ENCODE data around the gene KREMEN1. TPM values are rescaled to one million over a fixed set of nuclear protein-coding genes. Genes with fewer than 3 reads are reported as not detected.

Gene KREMEN1
- total and polyA plus RNA-seq, 4 donors = 1.2 to 22.6 (median 3.8) TPM

- no peak overlapping the region for H3K4me3 ChIP-seq (ENCODE audit: low read depth in 1 of 3, low read length in 3 of 3)
- H3K27me3 ChIP-seq (ENCODE audit: control insufficient read depth in 4 of 4, insufficient read depth in 4 of 4, low read length in 3 of 4) = no peaks in the 10 kb centered on the region
- H3K9ac ChIP-seq (ENCODE audit: low read depth in 1 of 2, low read length in 2 of 2) = no peak overlapping the region
- no peaks in the 10 kb centered on the region for H3K36me3 ChIP-seq (ENCODE audit: control insufficient read depth in 4 of 4, insufficient read depth in 3 of 4, low read depth in 1 of 4, low read length in 3 of 4)
- H3K9me3 ChIP-seq (ENCODE audit: control insufficient read depth in 4 of 4, low read length in 3 of 4) = no peaks in the 10 kb centered on the region
- no peak for DNase-seq (ENCODE audit: low spot score)
- no peak for TF ChIP-seq SP1 (IDR thresholded peaks at IDR 0.05)
- 93% methylated on average over 5 of the region's 5 CpGs for WGBS
- H3K4me1 ChIP-seq (ENCODE audit: control insufficient read depth in 4 of 4, insufficient read depth in 4 of 4, low read length in 3 of 4) = peaks cover 0 to 10% (median 4%) of the 10 kb centered on the region in 4 donors
- H3K27ac ChIP-seq (ENCODE audit: low read depth in 1 of 2, low read length in 2 of 2) = no peak overlapping the region
Measured at GRCh38 chr22:29158546-29158945, 85.7 kb downstream of the KREMEN1 start.

- DNase-seq (ENCODE audit: low spot score) = no peak
Measured at GRCh38 chr22:29163808-29164207, 91.0 kb downstream of the KREMEN1 start.

GRCh38 chr22:29165321-29166060, 92.7 kb downstream of the KREMEN1 start:
- H3K4me3 ChIP-seq (ENCODE audit: low read depth in 1 of 3, low read length in 3 of 3) = no peak overlapping the region
- no peaks in the 10 kb centered on the region for H3K9me3 ChIP-seq (ENCODE audit: control insufficient read depth in 4 of 4, low read length in 3 of 4)
- TF ChIP-seq, protein P1, sequence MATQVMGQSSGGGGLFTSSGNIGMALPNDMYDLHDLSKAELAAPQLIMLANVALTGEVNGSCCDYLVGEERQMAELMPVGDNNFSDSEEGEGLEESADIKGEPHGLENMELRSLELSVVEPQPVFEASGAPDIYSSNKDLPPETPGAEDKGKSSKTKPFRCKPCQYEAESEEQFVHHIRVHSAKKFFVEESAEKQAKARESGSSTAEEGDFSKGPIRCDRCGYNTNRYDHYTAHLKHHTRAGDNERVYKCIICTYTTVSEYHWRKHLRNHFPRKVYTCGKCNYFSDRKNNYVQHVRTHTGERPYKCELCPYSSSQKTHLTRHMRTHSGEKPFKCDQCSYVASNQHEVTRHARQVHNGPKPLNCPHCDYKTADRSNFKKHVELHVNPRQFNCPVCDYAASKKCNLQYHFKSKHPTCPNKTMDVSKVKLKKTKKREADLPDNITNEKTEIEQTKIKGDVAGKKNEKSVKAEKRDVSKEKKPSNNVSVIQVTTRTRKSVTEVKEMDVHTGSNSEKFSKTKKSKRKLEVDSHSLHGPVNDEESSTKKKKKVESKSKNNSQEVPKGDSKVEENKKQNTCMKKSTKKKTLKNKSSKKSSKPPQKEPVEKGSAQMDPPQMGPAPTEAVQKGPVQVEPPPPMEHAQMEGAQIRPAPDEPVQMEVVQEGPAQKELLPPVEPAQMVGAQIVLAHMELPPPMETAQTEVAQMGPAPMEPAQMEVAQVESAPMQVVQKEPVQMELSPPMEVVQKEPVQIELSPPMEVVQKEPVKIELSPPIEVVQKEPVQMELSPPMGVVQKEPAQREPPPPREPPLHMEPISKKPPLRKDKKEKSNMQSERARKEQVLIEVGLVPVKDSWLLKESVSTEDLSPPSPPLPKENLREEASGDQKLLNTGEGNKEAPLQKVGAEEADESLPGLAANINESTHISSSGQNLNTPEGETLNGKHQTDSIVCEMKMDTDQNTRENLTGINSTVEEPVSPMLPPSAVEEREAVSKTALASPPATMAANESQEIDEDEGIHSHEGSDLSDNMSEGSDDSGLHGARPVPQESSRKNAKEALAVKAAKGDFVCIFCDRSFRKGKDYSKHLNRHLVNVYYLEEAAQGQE (IDR thresholded peaks at IDR 0.05) = no peak
- no peak for TF ChIP-seq HNF4G (IDR thresholded peaks at IDR 0.05)
- TF ChIP-seq EGR1 (IDR thresholded peaks at IDR 0.05; ENCODE audit: low read depth in 2 of 2) = no peak
- no peak for TF ChIP-seq HNF4A (conservative IDR thresholded peaks at IDR 0.05)
- no peak for TF ChIP-seq CTCF (IDR thresholded peaks at IDR 0.05; ENCODE audit: low read depth, low read length, missing input control)
- no peak for DNase-seq (ENCODE audit: low spot score)
- H3K27ac ChIP-seq (ENCODE audit: low read depth in 1 of 2, low read length in 2 of 2) = no peak overlapping the region
- no peaks in the 10 kb centered on the region for H3K27me3 ChIP-seq (ENCODE audit: control insufficient read depth in 4 of 4, insufficient read depth in 4 of 4, low read length in 3 of 4)
- H3K4me1 ChIP-seq (ENCODE audit: control insufficient read depth in 4 of 4, insufficient read depth in 4 of 4, low read length in 3 of 4) = no peaks in the 10 kb centered on the region
- WGBS = 85% methylated on average over 11 of the region's 11 CpGs
- no peak overlapping the region for H3K9ac ChIP-seq (ENCODE audit: low read depth in 1 of 2, low read length in 2 of 2)
- no peaks in the 10 kb centered on the region for H3K36me3 ChIP-seq (ENCODE audit: control insufficient read depth in 4 of 4, insufficient read depth in 3 of 4, low read depth in 1 of 4, low read length in 3 of 4)

More at GRCh38 chr22:29163808-29164207, 91.0 kb downstream of the KREMEN1 start:
- Histone ChIP-seq H3K4me3 (ENCODE audit: low read depth in 1 of 3, low read length in 3 of 3) (no peak overlapping the region), H3K36me3 (ENCODE audit: control insufficient read depth in 4 of 4, insufficient read depth in 3 of 4, low read depth in 1 of 4, low read length in 3 of 4) (no peaks in the 10 kb centered on the region), H3K4me1 (ENCODE audit: control insufficient read depth in 4 of 4, insufficient read depth in 4 of 4, low read length in 3 of 4) (no peaks in the 10 kb centered on the region), H3K27me3 (ENCODE audit: control insufficient read depth in 4 of 4, insufficient read depth in 4 of 4, low read length in 3 of 4) (no peaks in the 10 kb centered on the region), H3K27ac (ENCODE audit: low read depth in 1 of 2, low read length in 2 of 2) (no peak overlapping the region), H3K9ac (ENCODE audit: low read depth in 1 of 2, low read length in 2 of 2) (no peak overlapping the region), H3K9me3 (ENCODE audit: control insufficient read depth in 4 of 4, low read length in 3 of 4) (no peaks in the 10 kb centered on the region)
- WGBS = 94% methylated on average over 13 of the region's 13 CpGs
- TF ChIP-seq, protein P1 (IDR thresholded peaks at IDR 0.05) = no peak
- TF ChIP-seq HNF4A (conservative IDR thresholded peaks at IDR 0.05) = no peak
- no peak for TF ChIP-seq TAF1 (conservative IDR thresholded peaks at IDR 0.05)
- TF ChIP-seq, protein P2, sequence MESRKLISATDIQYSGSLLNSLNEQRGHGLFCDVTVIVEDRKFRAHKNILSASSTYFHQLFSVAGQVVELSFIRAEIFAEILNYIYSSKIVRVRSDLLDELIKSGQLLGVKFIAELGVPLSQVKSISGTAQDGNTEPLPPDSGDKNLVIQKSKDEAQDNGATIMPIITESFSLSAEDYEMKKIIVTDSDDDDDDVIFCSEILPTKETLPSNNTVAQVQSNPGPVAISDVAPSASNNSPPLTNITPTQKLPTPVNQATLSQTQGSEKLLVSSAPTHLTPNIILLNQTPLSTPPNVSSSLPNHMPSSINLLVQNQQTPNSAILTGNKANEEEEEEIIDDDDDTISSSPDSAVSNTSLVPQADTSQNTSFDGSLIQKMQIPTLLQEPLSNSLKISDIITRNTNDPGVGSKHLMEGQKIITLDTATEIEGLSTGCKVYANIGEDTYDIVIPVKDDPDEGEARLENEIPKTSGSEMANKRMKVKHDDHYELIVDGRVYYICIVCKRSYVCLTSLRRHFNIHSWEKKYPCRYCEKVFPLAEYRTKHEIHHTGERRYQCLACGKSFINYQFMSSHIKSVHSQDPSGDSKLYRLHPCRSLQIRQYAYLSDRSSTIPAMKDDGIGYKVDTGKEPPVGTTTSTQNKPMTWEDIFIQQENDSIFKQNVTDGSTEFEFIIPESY (IDR thresholded peaks at IDR 0.05) = no peak

All from liver (tissue), 9 donors.